RKO (cell line): Measurements from ENCODE around the gene HADH.
A peak's percentile ranks its signal among the peaks of the same experiment; 100 is the strongest.

ENCODE experiments used
- DNase-seq: peaks from one replicate; pipeline ENCODE4 v3.0.0-alpha.2; 2016; ENCODE audit warnings: low spot score

Gene HADH

GRCh38 chr4:108058685-108059440 lies 69.2 kb downstream of the HADH start:
- peak; percentile 43 for DNase-seq

GRCh38 chr4:108060164-108060563 lies 70.5 kb downstream of the HADH start:
- DNase-seq, result peak; percentile 13

GRCh38 chr4:108060686-108061321 lies 71.1 kb downstream of the HADH start:
- DNase-seq, result no peak

- DNase-seq, result no peak
Measured at GRCh38 chr4:108068442-108068841, 78.8 kb downstream of the HADH start.

GRCh38 chr4:108070775-108071174 lies 81.1 kb downstream of the HADH start:
- DNase-seq, result no peak

GRCh38 chr4:108072300-108072699 lies 82.6 kb downstream of the HADH start:
- no peak for DNase-seq

GRCh38 chr4:108078024-108078733 lies 88.5 kb downstream of the HADH start:
- no peak for DNase-seq

GRCh38 chr4:108080747-108081146 lies 91.1 kb downstream of the HADH start:
- no peak for DNase-seq

GRCh38 chr4:108081256-108081655 lies 91.6 kb downstream of the HADH start:
- DNase-seq, result no peak
